Upper lobe of left lung (tissue), 6 donors: ENCODE results near the gene SPNS3. TPM values are rescaled to one million over a fixed set of nuclear protein-coding genes. Genes with fewer than 3 reads are reported as not detected.
A peak's percentile ranks its signal among the peaks of the same experiment; 100 is the strongest.

Experiments
- ATAC-seq, 2 donors: fragments of 200-7000 bp; cut with Tn5 transposase; one replicate each; pipeline ENCODE4 v1.9.1; 2022; ENCODE audit warnings: mild to moderate bottlenecking in 2 of 2, moderate library complexity in 2 of 2; ENCODE audit not compliant: low FRiP score in 2 of 2
- DNase-seq, 2 donors: peaks; one replicate each; pipeline ENCODE4 v3.0.0-alpha.2; 2019 to 2020
- H3K27ac ChIP-seq, 4 donors: fragments of 200-600 bp; sonication (generic); one replicate each; pipeline ENCODE4 v1.5.1; 2016 to 2019
- H3K27me3 ChIP-seq, 4 donors: fragments of 200-600 bp; sonication (generic); one replicate each; pipeline ENCODE4 v1.5.1; 2017 to 2019
- H3K36me3 ChIP-seq, 4 donors: fragments of 200-600 bp; sonication (generic); one replicate each; pipeline ENCODE4 v1.5.1; 2016 to 2019
- H3K4me1 ChIP-seq, 4 donors: fragments of 200-600 bp; sonication (generic); one replicate each; pipeline ENCODE4 v1.5.1; 2018 to 2019
- H3K4me3 ChIP-seq, 4 donors: fragments of 200-600 bp; sonication (generic); one replicate each; pipeline ENCODE4 v1.5.1; 2017 to 2019; ENCODE audit warnings: mild to moderate bottlenecking in 2 of 4, moderate library complexity in 1 of 4
- H3K9me3 ChIP-seq, 4 donors: fragments of 200-600 bp; sonication (generic); one replicate each; pipeline ENCODE4 v1.5.1; 2018 to 2019
- CTCF ChIP-seq, 6 experiments: fragments of 450-650 bp in 4 of 6; fragments of 200-600 bp in 2 of 6; sonication (generic) in 2 of 6; IDR thresholded peaks; one replicate each; pipeline ENCODE4 v1.5.1; 2016 to 2019; ENCODE audit warnings: antibody characterized with exemption in 6 of 6
- EP300 ChIP-seq, 4 donors: sonication (generic); formaldehyde crosslinking; IDR thresholded peaks; one replicate each; pipeline ENCODE4 v1.5.1; 2017; ENCODE audit warnings: antibody characterized with exemption in 4 of 4, control low read depth in 2 of 4
- POLR2A ChIP-seq, 4 donors: fragments of 450-650 bp; IDR thresholded peaks; one replicate each; pipeline ENCODE4 v1.5.1; 2016 to 2017; ENCODE audit warnings: antibody characterized with exemption in 4 of 4, mild to moderate bottlenecking in 2 of 4
- POLR2AphosphoS5 ChIP-seq, 2 donors: sonication (generic); formaldehyde crosslinking; IDR thresholded peaks; one replicate each; pipeline ENCODE4 v1.5.1; 2017; ENCODE audit warnings: antibody characterized with exemption in 2 of 2
- WGBS, 2 donors: methylation state at CpG; one replicate each; pipeline ENCODE4 v1.1.5; 2017 to 2018; 5-methylcytosine and 5-hydroxymethylcytosine counted together
- total RNA-seq, 6 donors: library from RNA; depleted of rRNA in 4 of 6; stranded (reverse); fragments of >200 nt in 4 of 6; gene quantifications; one replicate each; pipeline versions ENCODE4 v1.1.0 to v1.2.1, GENCODE V29; 2016 to 2021
- donor health status: DM: no; HTN: no; CAD: no; lungs with moderate emphysema.
- donor health status: DM: no; HTN: yes; CAD: no; lungs with severe emphysema.

Gene SPNS3
- total RNA-seq, 6 donors from 2014 or later: 0.22 to 0.91 (median 0.52) TPM; not detected in 1

GRCh38 chr17:4394208-4395110 is 39.3 kb upstream of the SPNS3 start:
- H3K27me3 ChIP-seq: no peaks in the 10 kb centered on the region
- no peaks in the 10 kb centered on the region for H3K9me3 ChIP-seq
- no peaks in the 10 kb centered on the region for H3K4me1 ChIP-seq
- no peak overlapping the region for H3K27ac ChIP-seq
- DNase-seq: no peak
- no peak for ATAC-seq
- TF ChIP-seq CTCF (IDR thresholded peaks at IDR 0.05) (no peak), POLR2A (IDR thresholded peaks at IDR 0.05) (no peak), POLR2AphosphoS5 (IDR thresholded peaks at IDR 0.05) (no peak), EP300 (IDR thresholded peaks at IDR 0.05) (no peak)
- 83 to 91% methylated on average over 4 to 5 of the region's 5 CpGs for WGBS, 2 donors
- no peak overlapping the region for H3K4me3 ChIP-seq
- no peaks in the 10 kb centered on the region for H3K36me3 ChIP-seq

- Histone ChIP-seq H3K4me1 (no peaks in the 10 kb centered on the region), H3K27me3 (no peaks in the 10 kb centered on the region), H3K4me3 (no peak overlapping the region), H3K27ac (no peak overlapping the region), H3K9me3 (no peaks in the 10 kb centered on the region), H3K36me3 (no peaks in the 10 kb centered on the region)
- ATAC-seq (no peak), DNase-seq (no peak)
- 94 to 97% methylated on average over 3 of the region's 3 CpGs for WGBS, 2 donors
- TF ChIP-seq POLR2AphosphoS5 (IDR thresholded peaks at IDR 0.05): no peak
Measured at GRCh38 chr17:4395111-4395478, 38.6 kb upstream of the SPNS3 start.

GRCh38 chr17:4397840-4398239 is 35.9 kb upstream of the SPNS3 start:
- no peaks in the 10 kb centered on the region for H3K36me3 ChIP-seq
- WGBS, 2 donors: 93 to 95% methylated on average over 6 of the region's 6 CpGs
- ATAC-seq (no peak), DNase-seq (no peak)
- no peaks in the 10 kb centered on the region for H3K9me3 ChIP-seq
- H3K4me1 ChIP-seq: no peaks in the 10 kb centered on the region
- no peak for TF ChIP-seq EP300 (IDR thresholded peaks at IDR 0.05)
- TF ChIP-seq POLR2AphosphoS5 (IDR thresholded peaks at IDR 0.05): no peak
- TF ChIP-seq CTCF (IDR thresholded peaks at IDR 0.05): no peak
- no peak for TF ChIP-seq POLR2A (IDR thresholded peaks at IDR 0.05)
- no peak overlapping the region for H3K27ac ChIP-seq
- no peaks in the 10 kb centered on the region for H3K27me3 ChIP-seq
- H3K4me3 ChIP-seq: no peak overlapping the region

- TF ChIP-seq POLR2A (IDR thresholded peaks at IDR 0.05) (no peak), CTCF (IDR thresholded peaks at IDR 0.05) (no peak), EP300 (IDR thresholded peaks at IDR 0.05) (no peak), POLR2AphosphoS5 (IDR thresholded peaks at IDR 0.05) (no peak)
- Histone ChIP-seq H3K9me3 (no peaks in the 10 kb centered on the region), H3K4me1 (no peaks in the 10 kb centered on the region), H3K4me3 (no peak overlapping the region), H3K27me3 (no peaks in the 10 kb centered on the region), H3K27ac (no peak overlapping the region), H3K36me3 (no peaks in the 10 kb centered on the region)
- DNase-seq (no peak), ATAC-seq (no peak)
- WGBS, 2 donors: 79 to 89% methylated on average over 5 to 7 of the region's 7 CpGs
Measured at GRCh38 chr17:4405038-4405669, 28.6 kb upstream of the SPNS3 start.

- no peak overlapping the region for H3K4me3 ChIP-seq
- no peaks in the 10 kb centered on the region for H3K4me1 ChIP-seq
- ATAC-seq (peak in 1 of 2 donors; percentile 62), DNase-seq (no peak)
- TF ChIP-seq CTCF (IDR thresholded peaks at IDR 0.05) (no peak), POLR2A (IDR thresholded peaks at IDR 0.05) (no peak), EP300 (IDR thresholded peaks at IDR 0.05) (no peak), POLR2AphosphoS5 (IDR thresholded peaks at IDR 0.05) (no peak)
- no peaks in the 10 kb centered on the region for H3K27me3 ChIP-seq
- WGBS, 2 donors: 94 to 97% methylated on average over 4 to 5 of the region's 5 CpGs
- H3K9me3 ChIP-seq: no peaks in the 10 kb centered on the region
- H3K36me3 ChIP-seq: no peaks in the 10 kb centered on the region
- no peak overlapping the region for H3K27ac ChIP-seq
Measured at GRCh38 chr17:4405699-4406098, 28.0 kb upstream of the SPNS3 start.
